GM12801 (cell line): ENCODE data around the gene AVL9.

ENCODE experiments used
- CTCF ChIP-seq: IDR thresholded peaks from one replicate; pipeline ENCODE4 v1.5.1; 2011; ENCODE audit warnings: control low read depth; ENCODE audit not compliant: insufficient read length; ENCODE audit errors: extremely low read depth

Gene AVL9

GRCh38 chr7:32516551-32517100, 21.3 kb downstream of the AVL9 start:
- TF ChIP-seq CTCF = no peak

GRCh38 chr7:32518534-32519140, 23.3 kb downstream of the AVL9 start:
- no peak for TF ChIP-seq CTCF

- no peak for TF ChIP-seq CTCF
Measured at GRCh38 chr7:32519763-32520162, 24.5 kb downstream of the AVL9 start.

GRCh38 chr7:32522746-32523530, 27.6 kb downstream of the AVL9 start:
- no peak for TF ChIP-seq CTCF

GRCh38 chr7:32524631-32525030, 29.3 kb downstream of the AVL9 start:
- no peak for TF ChIP-seq CTCF

- TF ChIP-seq CTCF = no peak
Measured at GRCh38 chr7:32525839-32526238, 30.6 kb downstream of the AVL9 start.

- TF ChIP-seq CTCF = no peak
Measured at GRCh38 chr7:32531402-32531801, 36.1 kb downstream of the AVL9 start.
